ENCODE data around the gene LMCD1.

DNA sequence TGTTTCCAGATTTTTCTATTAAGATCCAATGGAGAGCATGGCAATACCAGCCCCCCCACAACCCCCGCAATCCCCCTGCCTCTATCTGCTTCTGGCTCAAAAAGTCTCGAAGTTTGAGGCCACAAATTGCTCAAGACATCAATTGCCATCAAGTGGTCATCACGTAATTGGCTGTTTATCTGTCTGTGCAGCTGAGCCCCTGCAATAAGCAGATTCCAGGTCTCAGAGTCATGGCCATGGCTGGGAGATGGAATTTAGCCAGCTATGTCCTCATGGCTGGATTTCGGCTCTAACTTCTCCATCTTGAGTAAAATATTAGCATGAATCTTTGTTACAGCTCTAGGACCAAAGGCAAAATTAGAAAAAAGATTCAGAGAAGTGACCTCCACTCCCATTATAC, 120.2 kb downstream of the LMCD1 start:
- TF ChIP-seq, protein P1, sequence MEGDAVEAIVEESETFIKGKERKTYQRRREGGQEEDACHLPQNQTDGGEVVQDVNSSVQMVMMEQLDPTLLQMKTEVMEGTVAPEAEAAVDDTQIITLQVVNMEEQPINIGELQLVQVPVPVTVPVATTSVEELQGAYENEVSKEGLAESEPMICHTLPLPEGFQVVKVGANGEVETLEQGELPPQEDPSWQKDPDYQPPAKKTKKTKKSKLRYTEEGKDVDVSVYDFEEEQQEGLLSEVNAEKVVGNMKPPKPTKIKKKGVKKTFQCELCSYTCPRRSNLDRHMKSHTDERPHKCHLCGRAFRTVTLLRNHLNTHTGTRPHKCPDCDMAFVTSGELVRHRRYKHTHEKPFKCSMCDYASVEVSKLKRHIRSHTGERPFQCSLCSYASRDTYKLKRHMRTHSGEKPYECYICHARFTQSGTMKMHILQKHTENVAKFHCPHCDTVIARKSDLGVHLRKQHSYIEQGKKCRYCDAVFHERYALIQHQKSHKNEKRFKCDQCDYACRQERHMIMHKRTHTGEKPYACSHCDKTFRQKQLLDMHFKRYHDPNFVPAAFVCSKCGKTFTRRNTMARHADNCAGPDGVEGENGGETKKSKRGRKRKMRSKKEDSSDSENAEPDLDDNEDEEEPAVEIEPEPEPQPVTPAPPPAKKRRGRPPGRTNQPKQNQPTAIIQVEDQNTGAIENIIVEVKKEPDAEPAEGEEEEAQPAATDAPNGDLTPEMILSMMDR (conservative IDR thresholded peaks at IDR 0.05 in 1 of 2, IDR thresholded peaks at IDR 0.05 in 1 of 2; ENCODE audit: low read depth in 1 of 2, low read length in 2 of 2) = no peak
- no peak for TF ChIP-seq EZH2 (IDR thresholded peaks at IDR 0.05; ENCODE audit: low read length, missing control alignments)
